Astrocyte (in vitro differentiated cells and primary cell): ENCODE results near the gene CAMKMT. TPM values are rescaled to one million over a fixed set of nuclear protein-coding genes. Genes with fewer than 3 reads are reported as not detected.
"Not testable (repeated sequence)": the region's sequence is repeated elsewhere in the genome, so short reads cannot be mapped to it uniquely, and the experiment has no call there.

Source experiments
- DNase-seq: peaks from one replicate; pipeline ENCODE4 v3.0.0-alpha.2; 2010; ENCODE audit warnings: low read depth
- FAIRE-seq: peaks from 2 replicates; lab custom pipeline; 2011; peaks lifted over from hg19 to GRCh38; lab: Jason Lieb, UNC
- H2AFZ ChIP-seq: 2 replicates; pipeline ENCODE4 v1.6.0; 2012; ENCODE audit warnings: low read depth, low read length, inconsistent platforms
- H3K27ac ChIP-seq: 2 replicates; pipeline ENCODE4 v1.5.1; 2011; ENCODE audit warnings: low read depth, low read length, inconsistent platforms
- H3K27me3 ChIP-seq: 2 replicates; pipeline ENCODE4 v1.6.0; 2011; ENCODE audit warnings: low read length, inconsistent platforms; ENCODE audit not compliant: insufficient read depth
- H3K36me3 ChIP-seq: 2 replicates; pipeline ENCODE4 v1.5.1; 2011; ENCODE audit warnings: low read length, inconsistent platforms; ENCODE audit not compliant: insufficient read depth
- H3K4me1 ChIP-seq: 2 replicates; pipeline ENCODE4 v1.5.1; 2011; ENCODE audit warnings: low read length, inconsistent platforms; ENCODE audit not compliant: insufficient read depth
- H3K4me2 ChIP-seq: 2 replicates; pipeline ENCODE4 v1.6.0; 2012; ENCODE audit warnings: low read length, inconsistent platforms
- H3K4me3 ChIP-seq: 2 replicates; pipeline ENCODE4 v1.5.1; 2011; ENCODE audit warnings: low read depth, mild to moderate bottlenecking, low read length, inconsistent platforms; ENCODE audit not compliant: insufficient read depth
- H3K79me2 ChIP-seq: 2 replicates; pipeline ENCODE4 v1.6.0; 2012; ENCODE audit warnings: mild to moderate bottlenecking, low read length, inconsistent platforms; ENCODE audit not compliant: insufficient read depth
- H3K9ac ChIP-seq: 2 replicates; pipeline ENCODE4 v1.6.0; 2012; ENCODE audit warnings: mild to moderate bottlenecking, low read length, inconsistent platforms
- H3K9me3 ChIP-seq: 2 replicates; pipeline ENCODE4 v1.5.1; 2012; ENCODE audit warnings: low read depth, mild to moderate bottlenecking, low read length, inconsistent platforms; ENCODE audit not compliant: insufficient read depth
- H4K20me1 ChIP-seq: 2 replicates; pipeline ENCODE4 v1.6.0; 2012; ENCODE audit warnings: low read length, inconsistent platforms; ENCODE audit not compliant: insufficient read depth
- H3K27ac Mint-ChIP-seq: one replicate; pipeline ENCODE4 v1.8.0; 2021; ENCODE audit warnings: mild to moderate bottlenecking, mixed read lengths; ENCODE audit not compliant: unreplicated experiment
- H3K27me3 Mint-ChIP-seq: one replicate; pipeline ENCODE4 v1.8.0; 2021; ENCODE audit warnings: low read depth, mixed read lengths; ENCODE audit not compliant: unreplicated experiment
- H3K36me3 Mint-ChIP-seq: one replicate; pipeline ENCODE4 v1.8.0; 2021; ENCODE audit warnings: low read depth, mixed read lengths; ENCODE audit not compliant: unreplicated experiment
- H3K4me1 Mint-ChIP-seq: one replicate; pipeline ENCODE4 v1.8.0; 2021; ENCODE audit warnings: low read depth, mixed read lengths; ENCODE audit not compliant: unreplicated experiment
- H3K4me3 Mint-ChIP-seq: one replicate; pipeline ENCODE4 v1.8.0; 2021; ENCODE audit warnings: mild to moderate bottlenecking, moderate library complexity, mixed read lengths; ENCODE audit not compliant: unreplicated experiment
- H3K9me3 Mint-ChIP-seq: one replicate; pipeline ENCODE4 v1.8.0; 2021; ENCODE audit warnings: mild to moderate bottlenecking, mixed read lengths; ENCODE audit not compliant: unreplicated experiment
- CTCF ChIP-seq: IDR thresholded peaks from 2 replicates; pipeline ENCODE4 v1.5.1; 2011; ENCODE audit warnings: low read depth, mild to moderate bottlenecking, inconsistent platforms, low read length, moderate library complexity; ENCODE audit not compliant: insufficient read depth
- EZH2 ChIP-seq: IDR thresholded peaks from 2 replicates; pipeline ENCODE4 v1.6.1; 2012; ENCODE audit warnings: mild to moderate bottlenecking, low read length, inconsistent platforms; ENCODE audit not compliant: insufficient read depth
- total RNA-seq: library from RNA; stranded (reverse); gene quantifications from 2 replicates; pipeline ENCODE4 v1.2.1, GENCODE V29; 2021

The CAMKMT gene
- total RNA-seq, 1 donor from 2014 or later, result 9.3 TPM

DNA sequence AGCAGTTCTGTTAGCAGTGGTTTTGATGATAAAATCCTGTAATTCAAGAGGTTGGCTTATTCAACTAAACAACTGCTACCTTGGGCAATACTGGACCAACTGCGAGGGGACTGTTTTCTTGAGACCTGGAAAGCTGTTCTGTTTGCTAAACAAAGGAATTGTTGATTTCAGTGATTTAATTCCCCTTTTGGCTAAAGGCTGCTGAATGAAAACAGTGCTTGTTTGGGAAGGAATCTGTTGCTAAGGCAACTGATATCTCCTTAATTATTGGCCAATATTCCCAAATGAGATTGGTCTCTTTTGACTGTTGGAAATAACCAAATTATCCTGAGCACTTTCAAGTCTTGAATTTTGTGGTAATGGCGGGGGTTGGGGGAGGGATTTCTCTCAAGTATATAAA is 136.8 kb downstream of the CAMKMT start:
- Histone ChIP-seq H3K27ac (no peak overlapping the region), H3K9ac (no peak overlapping the region), H3K27me3 (no peaks in the 10 kb centered on the region), H4K20me1 (no peaks in the 10 kb centered on the region), H3K4me1 (no peaks in the 10 kb centered on the region), H3K79me2 (no peaks in the 10 kb centered on the region), H3K4me2 (no peak overlapping the region), H3K4me3 (no peak overlapping the region), H3K36me3 (no peaks in the 10 kb centered on the region), H3K9me3 (no peaks in the 10 kb centered on the region), H2AFZ (no peak overlapping the region)
- H3K36me3 Mint-ChIP-seq, result no peaks in the 10 kb centered on the region
- H3K9me3 Mint-ChIP-seq, result no peaks in the 10 kb centered on the region
- H3K27ac Mint-ChIP-seq, result no peak overlapping the region
- H3K27me3 Mint-ChIP-seq, result no peaks in the 10 kb centered on the region
- H3K4me1 Mint-ChIP-seq, result peaks cover 2% of the 10 kb centered on the region
- no peak overlapping the region for H3K4me3 Mint-ChIP-seq
- FAIRE-seq (no peak), DNase-seq (no peak)
- TF ChIP-seq EZH2 (no peak), CTCF (no peak)

- H3K9me3 Mint-ChIP-seq, H3K27me3 ChIP-seq, DNase-seq, FAIRE-seq, H3K79me2 ChIP-seq, H3K9me3 ChIP-seq, H3K4me1 Mint-ChIP-seq, H3K4me1 ChIP-seq, H3K27ac ChIP-seq, H3K9ac ChIP-seq, H3K27ac Mint-ChIP-seq, H3K36me3 Mint-ChIP-seq, H3K4me2 ChIP-seq, H4K20me1 ChIP-seq, H3K4me3 Mint-ChIP-seq, H3K4me3 ChIP-seq, H2AFZ ChIP-seq, H3K36me3 ChIP-seq, H3K27me3 Mint-ChIP-seq: not testable (repeated sequence)
Observed at GRCh38 chr2:44505664-44506063, 143.9 kb downstream of the CAMKMT start.

- peaks cover 3% of the 10 kb centered on the region for H3K4me1 Mint-ChIP-seq
- Histone ChIP-seq H3K9me3 (no peaks in the 10 kb centered on the region), H3K4me1 (no peaks in the 10 kb centered on the region), H3K79me2 (no peaks in the 10 kb centered on the region), H3K27ac (no peak overlapping the region), H3K9ac (no peak overlapping the region), H3K4me3 (no peak overlapping the region), H3K27me3 (no peaks in the 10 kb centered on the region), H3K36me3 (no peaks in the 10 kb centered on the region), H3K4me2 (no peak overlapping the region), H2AFZ (no peak overlapping the region), H4K20me1 (no peaks in the 10 kb centered on the region)
- H3K36me3 Mint-ChIP-seq, result no peaks in the 10 kb centered on the region
- H3K9me3 Mint-ChIP-seq, result no peaks in the 10 kb centered on the region
- FAIRE-seq (no peak), DNase-seq (no peak)
- no peak overlapping the region for H3K27ac Mint-ChIP-seq
- H3K27me3 Mint-ChIP-seq, result no peaks in the 10 kb centered on the region
- no peak for TF ChIP-seq CTCF
- TF ChIP-seq EZH2, result no peak
- no peak overlapping the region for H3K4me3 Mint-ChIP-seq
Observed at GRCh38 chr2:44510246-44510645, 148.5 kb downstream of the CAMKMT start.
